SH-SY5Y (cell line): ENCODE results near the gene THSD4.

Experiments
- GATA2 ChIP-seq: IDR thresholded peaks from 2 replicates; pipeline ENCODE4 v1.6.1; 2011; ENCODE audit warnings: mild to moderate bottlenecking, low read depth, low read length
- GATA3 ChIP-seq: IDR thresholded peaks from 2 replicates; pipeline ENCODE4 v1.6.1; 2011; ENCODE audit warnings: low read depth, mild to moderate bottlenecking, low read length, moderate library complexity

The THSD4 gene

DNA sequence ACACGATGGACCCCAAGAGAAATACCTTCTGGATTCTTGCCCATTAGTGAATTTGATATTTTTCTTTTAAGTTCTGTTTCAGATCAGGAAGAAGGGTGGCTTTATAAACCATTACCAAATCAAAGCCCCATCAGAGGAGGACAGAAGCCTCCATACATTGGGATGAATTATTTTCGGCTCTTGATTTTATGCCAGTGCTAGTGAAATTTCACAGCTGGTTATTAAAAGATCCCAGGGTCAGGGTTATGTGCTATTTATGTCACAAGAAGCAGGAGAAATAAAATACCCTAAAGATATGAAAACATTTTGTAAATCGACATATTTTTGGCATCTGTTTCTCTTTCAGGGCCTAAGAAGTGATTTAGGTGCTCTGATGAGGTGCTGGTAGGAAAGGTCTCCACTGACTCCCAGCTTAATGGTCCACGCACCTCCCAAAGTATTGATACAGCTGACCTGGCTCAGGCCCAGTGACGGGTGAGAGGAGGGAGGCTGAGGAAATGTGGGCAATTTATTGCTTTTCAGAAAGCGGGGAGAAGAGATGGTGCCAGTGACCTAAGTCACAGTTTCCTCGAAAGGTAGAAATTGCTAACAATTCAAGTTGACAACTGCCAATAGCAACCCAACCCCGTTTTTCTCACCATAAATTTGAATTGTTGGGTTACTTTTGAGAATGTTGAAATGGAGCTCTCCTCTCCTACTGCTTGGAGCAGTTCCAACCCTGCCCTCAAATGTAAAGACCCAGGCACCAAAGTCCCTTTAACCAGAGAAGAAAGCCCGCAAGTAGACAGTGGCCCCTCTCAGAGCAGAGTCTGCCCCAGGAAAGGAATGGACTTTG, 379.5 kb downstream of the THSD4 start:
- TF ChIP-seq GATA3 (no peak), GATA2 (no peak)

DNA sequence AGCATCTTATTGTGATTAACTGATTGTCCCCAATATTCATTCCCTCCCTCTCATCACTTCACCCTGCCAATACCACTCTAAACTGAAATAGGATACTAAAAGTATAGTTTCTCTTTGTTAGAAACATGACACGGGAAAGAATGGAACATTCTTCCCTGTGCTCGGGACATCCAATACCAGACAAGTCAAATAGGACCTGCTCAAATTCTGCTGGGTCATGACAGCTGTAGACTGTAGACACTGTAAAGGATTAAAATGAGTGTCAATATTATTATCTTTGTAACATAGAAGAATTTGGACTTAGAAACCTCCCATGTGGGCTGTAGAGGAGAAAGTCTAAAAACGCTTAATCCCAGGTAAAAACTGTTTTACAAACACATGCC, 380.1 kb downstream of the THSD4 start:
- TF ChIP-seq GATA2 (no peak), GATA3 (no peak)

DNA sequence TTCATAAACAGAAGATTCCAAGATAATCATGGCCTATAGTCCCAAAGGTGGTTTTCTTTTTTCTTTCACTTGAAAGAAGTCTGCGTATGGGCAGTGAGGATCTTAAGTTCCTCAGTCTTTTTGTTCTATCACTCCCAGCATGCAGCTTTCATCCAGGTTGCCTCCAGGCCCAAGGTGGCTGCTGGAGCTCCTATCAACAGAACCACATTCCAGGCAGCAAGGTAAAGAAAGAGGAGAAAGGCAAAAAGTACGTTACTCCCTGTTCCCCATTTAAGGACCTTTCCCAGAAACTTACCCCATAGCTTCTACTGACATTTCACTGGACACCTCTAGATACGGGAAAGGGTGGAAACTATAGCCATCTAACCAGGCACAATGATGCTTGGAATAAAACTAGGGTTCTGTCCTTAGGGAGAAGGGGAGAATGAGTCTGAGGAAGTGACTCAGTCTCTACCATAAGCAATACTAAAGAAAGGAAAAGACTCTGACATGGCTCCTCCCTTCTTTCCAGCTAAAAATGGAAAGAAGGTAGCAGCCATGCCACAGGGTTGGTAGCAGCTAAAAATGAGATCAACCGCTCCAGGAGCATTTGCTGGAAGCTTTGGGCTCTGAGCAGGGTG, 381.2 kb downstream of the THSD4 start:
- TF ChIP-seq GATA2 = no peak
- TF ChIP-seq GATA3 = no peak

DNA sequence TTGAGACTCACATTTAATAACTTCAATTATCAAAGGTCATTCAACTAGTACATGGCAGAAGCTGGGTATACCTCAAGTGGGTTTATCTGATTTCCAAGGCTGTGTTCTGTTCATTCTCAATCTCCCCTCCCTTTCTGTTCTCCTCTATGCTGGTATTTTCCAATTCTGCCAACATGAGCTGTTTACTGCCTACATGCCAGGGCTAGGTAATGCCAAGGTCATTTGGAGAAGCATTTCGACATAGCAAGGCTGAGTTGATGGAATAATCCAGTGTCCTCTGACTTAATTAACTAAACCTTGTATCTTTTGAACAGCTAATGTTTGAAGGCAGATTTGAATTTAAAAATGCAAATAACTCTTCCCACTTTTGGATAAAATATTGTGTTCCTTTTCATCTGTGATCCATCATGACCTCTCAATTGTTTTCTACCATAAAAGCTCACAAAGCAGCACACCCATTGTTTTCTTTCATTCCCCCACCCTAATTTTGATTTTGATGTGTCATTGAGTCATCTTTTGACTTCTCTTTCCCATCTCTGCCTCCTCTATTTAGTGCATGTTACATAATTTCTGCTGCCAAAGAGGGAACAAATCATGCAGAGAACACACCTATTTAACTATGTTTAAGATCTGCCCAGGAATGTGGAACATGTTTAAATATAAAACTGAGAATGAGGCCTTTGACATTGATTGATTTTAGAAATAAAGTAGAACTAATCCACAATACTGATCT, 386.2 kb downstream of the THSD4 start:
- TF ChIP-seq GATA3 = no peak
- TF ChIP-seq GATA2 = no peak

DNA sequence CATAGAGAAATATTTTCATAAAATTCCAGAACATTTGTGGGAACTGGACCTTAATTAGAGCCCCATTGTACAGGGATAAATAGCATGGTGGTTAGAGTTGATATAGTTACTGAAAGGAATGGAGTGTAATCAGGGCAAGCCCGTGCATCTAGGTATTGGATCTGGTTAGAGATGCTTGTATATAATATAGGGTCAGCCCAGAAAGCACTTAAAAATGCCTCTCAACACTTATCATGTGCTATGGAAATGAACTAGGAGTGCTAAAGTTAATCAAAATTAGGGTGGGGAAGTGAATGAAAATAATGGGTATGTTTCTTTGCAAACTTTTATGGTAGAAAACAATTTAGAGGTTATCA, 386.8 kb downstream of the THSD4 start:
- TF ChIP-seq GATA3 = no peak
- no peak for TF ChIP-seq GATA2

DNA sequence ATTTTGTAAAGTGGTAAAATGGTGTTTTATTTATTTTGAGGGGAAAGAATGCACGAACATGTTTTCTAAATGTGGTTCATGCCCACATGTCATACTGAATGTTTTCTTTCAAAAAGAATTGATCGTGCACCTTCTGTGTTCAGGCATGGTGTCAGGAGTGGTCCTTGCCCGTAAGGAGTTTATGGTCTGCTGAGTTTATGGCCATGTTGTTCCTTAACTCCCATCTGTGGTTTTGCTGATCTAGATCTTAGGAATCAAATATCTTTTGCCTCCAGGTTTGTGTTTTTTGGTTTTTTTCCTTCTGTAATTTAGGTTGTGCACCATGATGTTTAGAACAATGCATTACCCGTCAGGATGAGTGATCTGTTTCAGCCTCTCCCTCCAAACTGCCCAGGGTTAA, 390.7 kb downstream of the THSD4 start:
- TF ChIP-seq GATA2 = no peak
- TF ChIP-seq GATA3 = no peak

DNA sequence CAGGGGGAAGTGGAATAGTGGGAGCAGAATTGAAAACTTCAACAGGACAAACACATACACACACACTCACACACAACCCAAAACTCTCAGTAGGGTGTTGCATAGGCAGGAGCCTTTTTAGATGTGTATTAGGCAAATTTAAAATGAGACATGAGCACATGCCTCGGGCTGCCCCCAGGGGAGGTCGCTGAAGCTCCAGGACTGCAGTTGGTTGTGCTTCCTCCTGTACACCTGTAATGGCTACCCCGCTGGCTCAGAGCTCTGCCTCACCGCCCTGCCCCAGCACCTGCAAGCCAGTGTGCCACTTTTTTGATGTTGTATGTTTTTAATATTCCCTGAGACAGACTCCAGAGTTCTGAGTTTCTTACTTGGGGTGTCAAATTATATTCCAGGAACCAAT, 391.7 kb downstream of the THSD4 start:
- no peak for TF ChIP-seq GATA3
- no peak for TF ChIP-seq GATA2

DNA sequence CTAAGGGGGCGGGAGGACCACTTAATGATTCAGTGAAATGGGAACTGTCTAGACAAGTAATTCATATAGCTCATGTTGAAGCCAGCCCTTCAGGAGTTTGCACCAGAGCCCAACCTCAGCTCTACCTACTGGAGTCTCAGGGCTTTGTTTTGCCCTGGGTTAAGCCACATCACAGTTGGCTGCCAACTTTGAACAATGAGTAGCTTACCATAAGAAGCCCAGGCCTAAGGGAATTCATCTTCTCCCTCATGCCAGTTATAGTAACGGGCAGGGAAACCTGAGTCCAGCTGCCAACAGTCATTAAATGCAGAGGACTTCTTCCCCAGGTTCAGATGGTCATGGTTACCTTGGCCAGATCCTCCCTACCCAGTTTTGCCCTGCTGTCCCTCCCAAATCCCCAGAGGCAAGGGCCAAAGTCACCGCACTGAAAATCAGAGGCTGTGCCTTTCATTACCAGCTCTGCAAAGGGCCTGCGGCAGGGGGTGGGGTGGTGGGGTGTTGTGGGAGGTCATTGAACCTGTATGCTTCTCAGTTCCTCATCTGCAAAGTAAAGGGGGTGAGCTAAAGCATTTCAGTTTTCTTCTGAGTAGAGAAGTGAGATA, 392.9 kb downstream of the THSD4 start:
- TF ChIP-seq GATA3 (no peak), GATA2 (no peak)

DNA sequence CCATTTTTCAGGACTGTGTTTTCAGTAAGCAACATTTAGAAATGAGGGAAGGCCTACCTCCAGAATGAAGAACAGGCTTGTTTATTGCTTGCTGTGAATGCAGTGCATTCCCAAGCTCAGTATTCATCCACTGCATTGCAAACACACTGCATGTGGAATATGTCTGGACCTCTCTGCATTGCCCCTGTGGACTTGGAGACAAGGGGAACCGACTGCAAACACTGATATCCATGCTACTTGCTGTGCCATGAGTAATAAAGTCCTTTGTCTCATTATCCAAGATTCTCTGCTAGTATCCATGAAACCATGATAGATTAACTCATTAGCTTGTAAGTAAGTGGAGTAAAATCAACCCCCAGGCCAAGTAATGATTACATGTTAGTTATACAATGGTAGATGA, 393.9 kb downstream of the THSD4 start:
- TF ChIP-seq GATA3 = no peak
- no peak for TF ChIP-seq GATA2

DNA sequence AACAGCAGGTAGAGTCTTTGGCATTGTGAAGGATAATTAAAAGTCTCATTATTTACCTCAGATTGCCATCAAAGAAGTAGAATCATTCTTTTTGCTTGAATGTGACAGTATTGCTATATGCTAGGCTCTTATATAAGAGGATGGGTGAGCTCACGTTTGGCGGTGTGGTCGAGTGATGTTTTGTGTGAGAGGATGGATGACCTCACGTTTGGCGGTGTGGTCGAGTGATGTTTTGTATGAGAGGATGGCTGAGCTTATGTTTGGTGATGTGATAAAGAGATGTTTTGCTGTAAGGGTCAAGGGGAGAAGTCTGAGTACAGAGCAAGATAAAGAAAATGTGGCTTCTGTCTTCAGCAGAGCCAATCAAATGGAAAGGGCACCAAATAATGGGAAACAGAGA, 395.5 kb downstream of the THSD4 start:
- no peak for TF ChIP-seq GATA3
- TF ChIP-seq GATA2 = no peak

DNA sequence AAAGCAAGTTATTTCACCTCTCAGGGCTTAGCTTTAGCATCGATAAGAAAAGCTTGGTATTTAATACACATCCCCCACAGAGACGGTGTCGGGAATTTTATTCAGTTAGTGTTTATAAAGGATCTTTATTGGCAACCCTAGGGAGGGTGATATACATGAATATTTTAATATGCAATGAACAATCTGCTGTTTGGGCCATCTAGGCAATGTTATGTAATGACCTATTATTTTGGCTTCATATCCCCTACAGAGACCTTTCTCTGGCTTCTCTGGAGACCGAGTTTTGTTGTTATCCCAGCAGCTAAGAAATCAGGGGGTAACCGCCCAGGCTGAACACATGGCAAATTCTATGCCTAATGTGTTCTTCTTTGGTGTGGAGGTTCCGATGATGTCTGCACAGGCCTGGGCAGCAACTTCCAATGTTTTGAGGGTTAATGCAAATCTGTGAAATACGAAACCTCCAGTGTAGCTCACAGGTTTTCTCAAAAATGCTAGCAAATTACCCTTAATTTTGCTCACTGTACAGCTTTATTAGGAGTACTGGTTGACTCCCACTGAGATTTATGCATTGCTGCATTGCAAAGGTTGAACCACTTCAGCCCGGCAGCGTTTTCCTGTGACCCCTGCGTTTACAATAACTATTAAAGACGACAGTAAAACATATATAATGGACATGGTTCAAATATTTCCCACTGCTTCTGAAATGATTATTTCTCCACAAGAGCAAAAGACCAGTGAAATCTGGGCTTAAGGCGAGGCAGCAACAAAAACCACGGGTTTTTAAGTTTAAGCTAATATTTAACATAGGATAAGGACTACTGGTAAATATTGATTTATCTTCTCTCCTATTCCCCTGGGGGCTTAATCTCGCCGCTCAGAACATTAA, 396.8 kb downstream of the THSD4 start:
- no peak for TF ChIP-seq GATA3

DNA sequence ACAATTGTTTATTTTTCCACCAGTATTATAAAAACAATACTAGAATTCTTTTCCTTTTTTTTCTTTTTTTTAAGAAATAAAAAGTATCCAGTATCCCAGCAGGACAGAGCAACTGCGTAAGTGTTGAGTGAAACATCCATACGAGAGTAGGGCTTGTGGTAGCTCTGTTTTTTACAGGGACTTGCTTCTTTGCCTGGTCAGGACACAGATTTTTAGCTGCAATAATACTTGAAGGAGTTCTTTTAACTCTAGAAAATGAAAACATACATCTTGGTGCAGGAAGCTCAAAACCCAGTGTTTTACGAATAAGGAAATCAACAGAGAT, 397.4 kb downstream of the THSD4 start:
- no peak for TF ChIP-seq GATA3
- no peak for TF ChIP-seq GATA2

DNA sequence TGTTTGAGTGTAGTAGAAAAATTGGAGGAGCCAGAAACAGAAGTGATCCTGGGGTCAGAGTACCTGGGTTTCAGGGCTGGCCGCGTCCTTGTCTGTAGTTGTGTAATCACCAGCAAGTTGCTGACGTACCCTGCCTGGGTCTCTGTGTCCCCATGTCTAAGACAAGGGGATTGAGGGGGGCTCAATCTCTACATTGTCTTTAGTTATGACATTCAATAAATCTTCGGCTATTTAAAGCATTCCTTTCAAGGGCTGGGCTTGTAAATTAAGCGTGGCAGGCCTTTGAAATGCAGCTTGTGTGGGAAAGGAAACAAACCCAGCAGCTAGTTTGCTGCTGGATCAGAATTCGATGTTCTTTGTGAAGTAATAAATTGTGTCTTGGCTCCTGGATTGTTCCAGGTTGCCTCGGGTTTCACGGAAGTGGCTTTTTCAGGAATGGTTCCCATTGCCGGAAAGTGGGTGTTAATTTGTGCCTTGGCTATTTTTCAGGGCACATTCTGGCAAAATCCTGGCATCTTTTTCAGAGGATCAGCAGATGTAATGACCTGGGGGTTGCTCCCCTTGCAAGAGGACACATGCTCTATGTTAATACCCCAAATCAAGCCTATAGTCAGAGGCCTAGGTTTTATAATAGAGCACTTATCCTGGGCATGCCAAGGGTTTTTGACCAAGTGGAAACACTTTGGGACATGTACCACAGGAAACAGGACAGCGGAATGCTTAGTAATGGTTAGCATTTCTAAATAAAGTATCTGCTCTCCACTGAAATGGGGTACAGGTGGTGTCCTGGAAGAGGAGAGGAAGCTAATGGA, 400.3 kb downstream of the THSD4 start:
- TF ChIP-seq GATA2 (no peak), GATA3 (no peak)
